ENCODE results near the gene EPHA5.

The EPHA5 gene

DNA sequence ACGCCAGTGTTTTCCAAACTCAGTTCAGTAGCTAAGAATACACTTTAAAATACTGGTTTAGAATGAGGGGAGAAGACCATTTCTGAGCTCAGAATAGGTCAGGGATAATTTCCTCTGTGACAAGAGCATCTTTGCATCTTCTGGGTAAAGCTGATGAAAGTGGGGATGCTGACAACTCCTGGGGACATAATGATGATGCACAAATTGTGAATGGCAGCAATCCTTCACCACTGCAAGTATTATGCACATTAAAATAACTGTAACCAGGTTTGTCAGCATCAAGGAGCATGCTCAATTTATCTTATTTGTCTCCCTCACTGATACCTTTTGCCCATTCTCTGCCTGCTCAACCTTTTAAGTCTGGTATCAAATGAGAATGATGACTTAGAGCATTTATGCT lies 248.2 kb downstream of the EPHA5 start:
- H3K27me3 Mint-ChIP-seq: no peaks in the 10 kb centered on the region

DNA sequence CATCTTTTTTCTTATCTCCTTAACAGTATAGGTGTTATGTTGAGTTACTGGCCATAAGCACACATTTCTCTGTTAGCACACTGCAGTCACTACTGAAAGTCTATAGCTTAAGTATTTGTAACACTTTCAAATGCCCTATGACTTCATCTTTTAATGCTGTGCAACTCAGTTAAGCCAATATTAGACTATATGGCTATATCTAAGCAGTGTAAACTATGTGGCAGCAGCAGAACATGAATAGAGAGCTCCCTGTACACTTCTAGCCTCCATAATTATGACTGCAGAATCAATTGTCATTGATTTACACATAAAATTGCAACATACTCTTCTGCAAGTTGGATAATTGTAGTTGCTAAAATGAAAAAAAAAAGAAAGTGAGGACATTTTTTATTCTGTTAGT lies 250.3 kb downstream of the EPHA5 start:
- Mint-ChIP-seq H3K4me1 (ENCODE audit: low read depth in 2 of 2) (no peaks in the 10 kb centered on the region), H3K9me3 (no peaks in the 10 kb centered on the region), H3K4me3 (no peak overlapping the region), H3K27me3 (no peaks in the 10 kb centered on the region), H3K27ac (no peak overlapping the region), H3K36me3 (ENCODE audit: insufficient read depth) (no peaks in the 10 kb centered on the region)
- ATAC-seq (replicated peaks) (no peak), DNase-seq (no peak)

More for the DNA sequence above, 248.2 kb downstream of the EPHA5 start:
- H3K4me3 Mint-ChIP-seq: no peak overlapping the region
- no peaks in the 10 kb centered on the region for H3K4me1 Mint-ChIP-seq (ENCODE audit: low read depth in 2 of 2)
- ATAC-seq (replicated peaks): no peak
- H3K27ac Mint-ChIP-seq: no peak overlapping the region
- DNase-seq: no peak
- H3K36me3 Mint-ChIP-seq (ENCODE audit: insufficient read depth): no peaks in the 10 kb centered on the region
- H3K9me3 Mint-ChIP-seq: peaks cover 0 to 3% of the 10 kb centered on the region in 2 donors

DNA sequence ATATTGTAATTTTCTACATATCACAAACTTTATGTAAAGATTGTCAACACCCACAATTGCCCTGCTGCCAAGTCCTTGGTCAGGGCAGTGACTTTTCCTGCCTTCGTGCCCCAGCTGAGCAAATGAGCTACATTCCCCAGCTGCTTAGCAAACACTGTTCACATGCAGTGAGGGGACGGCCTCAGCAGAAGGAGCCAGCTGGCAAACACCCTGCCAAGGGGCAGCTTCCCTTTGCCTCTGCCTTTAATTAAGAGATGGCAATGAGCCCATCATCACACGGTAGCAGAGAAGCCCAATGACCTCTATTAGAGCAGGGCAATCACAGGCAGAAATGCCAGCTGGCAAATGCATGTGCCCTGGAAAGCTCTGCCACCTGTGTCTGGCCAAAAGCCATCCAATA lies 253.4 kb downstream of the EPHA5 start:
- Mint-ChIP-seq H3K27me3 (no peaks in the 10 kb centered on the region), H3K9me3 (peaks cover 0 to 1% of the 10 kb centered on the region in 2 donors), H3K4me1 (ENCODE audit: low read depth in 2 of 2) (no peaks in the 10 kb centered on the region), H3K27ac (no peak overlapping the region), H3K4me3 (no peak overlapping the region), H3K36me3 (ENCODE audit: insufficient read depth) (no peaks in the 10 kb centered on the region)
- ATAC-seq (replicated peaks) (no peak), DNase-seq (no peak)

DNA sequence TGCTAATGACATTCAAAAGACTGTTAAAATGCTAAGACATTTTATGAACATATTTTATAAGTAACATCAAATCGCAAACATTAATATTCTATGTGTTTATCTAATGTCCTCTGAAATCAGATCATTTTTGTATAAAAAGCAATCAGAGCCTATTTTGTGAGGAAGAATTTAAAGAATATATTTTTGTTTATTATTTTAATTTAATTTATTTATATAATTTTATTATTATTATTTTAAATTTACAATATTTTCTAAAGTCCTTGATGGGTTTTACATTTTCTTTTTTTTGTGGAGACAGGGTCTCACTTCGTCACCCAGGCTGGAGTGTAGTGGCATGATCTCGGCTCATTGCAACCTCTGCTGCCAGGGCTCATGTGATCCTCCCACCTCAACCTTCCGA lies 262.8 kb downstream of the EPHA5 start:
- no peak for DNase-seq
- no peaks in the 10 kb centered on the region for H3K27me3 Mint-ChIP-seq
- H3K9me3 Mint-ChIP-seq: peaks cover 3 to 15% of the 10 kb centered on the region in 2 donors
- no peak overlapping the region for H3K4me3 Mint-ChIP-seq
- no peaks in the 10 kb centered on the region for H3K4me1 Mint-ChIP-seq (ENCODE audit: low read depth in 2 of 2)
- no peak for ATAC-seq (replicated peaks)
- H3K27ac Mint-ChIP-seq: no peak overlapping the region
- no peaks in the 10 kb centered on the region for H3K36me3 Mint-ChIP-seq (ENCODE audit: insufficient read depth)

DNA sequence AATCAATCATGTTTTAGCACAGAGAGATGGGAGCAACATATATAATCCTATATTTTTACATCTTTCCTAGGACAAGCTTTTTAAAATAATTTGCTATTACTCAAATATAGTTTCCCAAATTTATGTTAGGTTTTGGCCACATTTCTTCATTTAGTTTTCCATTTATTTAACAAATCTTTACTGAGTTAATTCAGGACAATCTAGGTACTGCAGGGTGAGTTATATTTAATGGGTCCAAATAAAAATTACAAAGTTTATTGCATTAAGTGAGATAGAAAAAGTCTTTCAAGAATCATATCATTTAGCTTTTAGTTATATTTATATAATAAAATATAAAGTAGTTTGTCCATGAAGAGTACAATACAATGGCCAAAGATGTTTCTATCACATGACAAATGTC lies 269.2 kb downstream of the EPHA5 start:
- Mint-ChIP-seq H3K9me3 (peaks cover 8 to 15% of the 10 kb centered on the region in 2 donors), H3K27ac (no peak overlapping the region), H3K4me1 (ENCODE audit: low read depth in 2 of 2) (no peaks in the 10 kb centered on the region), H3K36me3 (ENCODE audit: insufficient read depth) (no peaks in the 10 kb centered on the region), H3K4me3 (no peak overlapping the region), H3K27me3 (no peaks in the 10 kb centered on the region)
- DNase-seq (no peak), ATAC-seq (replicated peaks) (no peak)

- no peak overlapping the region for H3K4me3 Mint-ChIP-seq
These were observed 271.2 kb downstream of the EPHA5 start for GRCh38 chr4:65399084-65399483.

DNA sequence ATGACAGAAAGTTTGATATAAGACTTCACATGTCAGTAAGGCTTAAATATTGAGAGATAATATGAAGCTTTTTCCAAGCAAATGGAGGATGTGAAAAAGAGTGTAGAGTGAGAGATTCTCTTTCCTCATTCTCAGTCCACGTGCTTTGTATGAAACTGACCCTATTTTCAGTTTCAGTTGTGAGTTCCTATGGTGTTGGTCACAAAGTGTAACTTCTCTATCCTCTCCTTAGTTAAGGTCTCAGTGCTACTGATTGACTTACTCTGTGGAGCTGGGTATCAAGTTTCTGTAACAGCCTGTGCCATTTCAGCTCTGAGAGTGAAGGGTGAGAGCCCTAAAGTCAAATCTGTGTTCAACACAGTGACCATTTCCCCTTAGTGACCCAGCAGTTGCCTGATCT lies 277.2 kb downstream of the EPHA5 start:
- Mint-ChIP-seq H3K27me3 (no peaks in the 10 kb centered on the region), H3K4me1 (ENCODE audit: low read depth in 2 of 2) (no peaks in the 10 kb centered on the region), H3K4me3 (no peak overlapping the region), H3K9me3 (peaks cover 10 to 25% of the 10 kb centered on the region in 2 donors), H3K36me3 (ENCODE audit: insufficient read depth) (no peaks in the 10 kb centered on the region), H3K27ac (no peak overlapping the region)
- DNase-seq: no peak
- no peak for ATAC-seq (replicated peaks)

More at GRCh38 chr4:65399084-65399483, 271.2 kb downstream of the EPHA5 start:
- H3K36me3 Mint-ChIP-seq (ENCODE audit: insufficient read depth): no peaks in the 10 kb centered on the region
- H3K9me3 Mint-ChIP-seq: peaks cover 8% of the 10 kb centered on the region in 2 donors
- H3K27me3 Mint-ChIP-seq: no peaks in the 10 kb centered on the region
- ATAC-seq (replicated peaks): no peak
- DNase-seq: no peak
- H3K27ac Mint-ChIP-seq: no peak overlapping the region
- H3K4me1 Mint-ChIP-seq (ENCODE audit: low read depth in 2 of 2): no peaks in the 10 kb centered on the region

- H3K4me3 Mint-ChIP-seq: no peak overlapping the region
- H3K4me1 Mint-ChIP-seq (ENCODE audit: low read depth in 2 of 2): no peaks in the 10 kb centered on the region
- H3K36me3 Mint-ChIP-seq (ENCODE audit: insufficient read depth): no peaks in the 10 kb centered on the region
- no peaks in the 10 kb centered on the region for H3K27me3 Mint-ChIP-seq
- DNase-seq: no peak
- H3K9me3 Mint-ChIP-seq: peaks cover 8 to 24% of the 10 kb centered on the region in 2 donors
- ATAC-seq (replicated peaks): no peak
- no peak overlapping the region for H3K27ac Mint-ChIP-seq
These were observed 277.8 kb downstream of the EPHA5 start for GRCh38 chr4:65392488-65392887.

- no peak for ATAC-seq (replicated peaks)
- no peak overlapping the region for H3K4me3 Mint-ChIP-seq
- DNase-seq: no peak
- no peaks in the 10 kb centered on the region for H3K36me3 Mint-ChIP-seq (ENCODE audit: insufficient read depth)
- no peaks in the 10 kb centered on the region for H3K27me3 Mint-ChIP-seq
- peaks cover 5 to 17% of the 10 kb centered on the region in 2 donors for H3K9me3 Mint-ChIP-seq
- no peaks in the 10 kb centered on the region for H3K4me1 Mint-ChIP-seq (ENCODE audit: low read depth in 2 of 2)
- H3K27ac Mint-ChIP-seq: no peak overlapping the region
These were observed 278.5 kb downstream of the EPHA5 start for GRCh38 chr4:65391814-65392213.

DNA sequence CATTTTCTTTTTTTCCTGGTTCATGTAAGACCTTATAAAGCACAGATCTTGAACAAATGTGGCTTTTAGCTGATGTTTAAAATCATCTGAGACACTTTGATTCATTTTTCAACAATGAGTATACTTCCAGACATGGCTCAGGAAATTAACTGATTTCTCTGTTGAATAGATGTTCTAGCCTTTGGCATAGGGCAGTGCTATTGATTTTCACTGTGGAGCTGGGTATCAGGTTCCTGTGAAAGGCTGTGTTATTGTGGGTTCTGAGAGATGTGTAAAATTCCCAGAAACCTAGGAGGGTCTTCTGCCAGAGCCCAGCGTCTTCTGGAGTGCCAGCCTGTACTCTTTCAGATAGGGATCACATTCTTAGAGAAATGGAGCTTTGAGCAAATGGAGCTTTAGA lies 278.9 kb downstream of the EPHA5 start:
- DNase-seq (no peak), ATAC-seq (replicated peaks) (no peak)
- Mint-ChIP-seq H3K4me3 (no peak overlapping the region), H3K27me3 (no peaks in the 10 kb centered on the region), H3K4me1 (ENCODE audit: low read depth in 2 of 2) (no peaks in the 10 kb centered on the region), H3K36me3 (ENCODE audit: insufficient read depth) (no peaks in the 10 kb centered on the region), H3K27ac (no peak overlapping the region), H3K9me3 (peaks cover 5 to 17% of the 10 kb centered on the region in 2 donors)

GRCh38 chr4:65386927-65387326 lies 283.4 kb downstream of the EPHA5 start:
- H3K36me3 Mint-ChIP-seq (ENCODE audit: insufficient read depth): no peaks in the 10 kb centered on the region
- no peaks in the 10 kb centered on the region for H3K27me3 Mint-ChIP-seq
- H3K27ac Mint-ChIP-seq: no peak overlapping the region
- DNase-seq (no peak), ATAC-seq (replicated peaks) (no peak)
- peaks cover 7 to 9% of the 10 kb centered on the region in 2 donors for H3K9me3 Mint-ChIP-seq
- no peak overlapping the region for H3K4me3 Mint-ChIP-seq
- no peaks in the 10 kb centered on the region for H3K4me1 Mint-ChIP-seq (ENCODE audit: low read depth in 2 of 2)

- Mint-ChIP-seq H3K9me3 (peaks cover 0 to 2% of the 10 kb centered on the region in 2 donors), H3K4me3 (no peak overlapping the region), H3K27ac (no peak overlapping the region), H3K4me1 (ENCODE audit: low read depth in 2 of 2) (no peaks in the 10 kb centered on the region), H3K27me3 (no peaks in the 10 kb centered on the region), H3K36me3 (ENCODE audit: insufficient read depth) (no peaks in the 10 kb centered on the region)
- no peak for DNase-seq
- ATAC-seq (replicated peaks): no peak
These were observed 286.5 kb downstream of the EPHA5 start for GRCh38 chr4:65383589-65384305.

- no peaks in the 10 kb centered on the region for H3K27me3 Mint-ChIP-seq
- peaks cover 0 to 5% of the 10 kb centered on the region in 2 donors for H3K9me3 Mint-ChIP-seq
- H3K4me1 Mint-ChIP-seq (ENCODE audit: low read depth in 2 of 2): no peaks in the 10 kb centered on the region
- no peak overlapping the region for H3K27ac Mint-ChIP-seq
- ATAC-seq (replicated peaks) (no peak), DNase-seq (no peak)
- H3K4me3 Mint-ChIP-seq: no peak overlapping the region
- no peaks in the 10 kb centered on the region for H3K36me3 Mint-ChIP-seq (ENCODE audit: insufficient read depth)
These were observed 288.6 kb downstream of the EPHA5 start for GRCh38 chr4:65381648-65382047.

- H3K9me3 Mint-ChIP-seq: peaks cover 11 to 18% of the 10 kb centered on the region in 2 donors
- H3K4me3 Mint-ChIP-seq: no peak overlapping the region
- H3K27me3 Mint-ChIP-seq: no peaks in the 10 kb centered on the region
- H3K27ac Mint-ChIP-seq: no peak overlapping the region
- H3K36me3 Mint-ChIP-seq (ENCODE audit: insufficient read depth): no peaks in the 10 kb centered on the region
- no peak for ATAC-seq (replicated peaks)
- no peaks in the 10 kb centered on the region for H3K4me1 Mint-ChIP-seq (ENCODE audit: low read depth in 2 of 2)
- no peak for DNase-seq
These were observed 299.6 kb downstream of the EPHA5 start for GRCh38 chr4:65370709-65371108.
